ENCODE results near the gene DPYD.

DPYD gene

GRCh38 chr1:97608272-97608671 is 312.6 kb downstream of the DPYD start:
- DNase-seq (ENCODE audit: low spot score): no peak

GRCh38 chr1:97603776-97604175 is 317.1 kb downstream of the DPYD start:
- DNase-seq (ENCODE audit: low spot score): no peak

GRCh38 chr1:97603218-97603617 is 317.6 kb downstream of the DPYD start:
- no peak for DNase-seq (ENCODE audit: low spot score)

- no peak for DNase-seq (ENCODE audit: low spot score)
Observed at GRCh38 chr1:97599447-97599846, 321.4 kb downstream of the DPYD start.

- DNase-seq (ENCODE audit: low spot score): no peak
Observed at GRCh38 chr1:97593192-97593591, 327.6 kb downstream of the DPYD start.

DNA sequence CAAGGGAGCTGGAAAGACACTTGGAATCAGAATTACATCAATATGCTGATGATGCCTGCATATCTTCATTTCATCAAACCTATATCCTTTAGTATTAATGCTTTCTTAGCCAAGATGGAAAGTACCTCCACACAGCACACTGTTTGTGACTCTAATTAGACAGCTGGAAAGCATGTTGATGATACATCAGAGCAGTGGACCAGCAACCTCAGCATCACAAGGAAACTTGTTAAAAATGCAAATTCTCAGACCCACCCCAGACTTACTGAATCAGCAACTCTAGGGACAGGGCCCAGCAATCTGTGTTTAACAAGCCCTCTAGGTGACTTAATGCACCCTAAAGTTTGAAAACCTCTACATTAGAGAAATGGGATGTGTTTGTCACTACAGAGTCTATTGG is 332.1 kb downstream of the DPYD start:
- DNase-seq (ENCODE audit: low spot score): no peak

- DNase-seq (ENCODE audit: low spot score): no peak
Observed at GRCh38 chr1:97581614-97582051, 339.2 kb downstream of the DPYD start.

DNA sequence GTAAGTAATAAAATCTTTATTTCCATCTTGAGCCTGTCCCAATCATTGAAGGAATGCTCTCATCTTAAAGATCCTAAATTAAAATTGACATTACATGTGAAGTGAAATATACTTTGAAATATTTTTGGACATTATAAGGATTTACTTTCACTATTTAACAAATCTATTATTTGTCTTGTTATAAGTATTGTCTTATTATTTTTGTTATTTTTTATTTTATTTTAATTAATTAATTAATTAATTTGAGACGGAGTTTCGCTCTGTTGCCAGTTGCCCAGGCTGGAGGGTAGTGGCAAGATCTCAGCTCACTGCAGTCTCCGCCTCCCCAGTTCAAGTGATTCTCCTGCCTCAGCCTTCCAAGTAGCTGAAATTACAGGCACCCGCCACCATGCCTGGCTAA is 343.2 kb downstream of the DPYD start:
- no peak for DNase-seq (ENCODE audit: low spot score)

DNA sequence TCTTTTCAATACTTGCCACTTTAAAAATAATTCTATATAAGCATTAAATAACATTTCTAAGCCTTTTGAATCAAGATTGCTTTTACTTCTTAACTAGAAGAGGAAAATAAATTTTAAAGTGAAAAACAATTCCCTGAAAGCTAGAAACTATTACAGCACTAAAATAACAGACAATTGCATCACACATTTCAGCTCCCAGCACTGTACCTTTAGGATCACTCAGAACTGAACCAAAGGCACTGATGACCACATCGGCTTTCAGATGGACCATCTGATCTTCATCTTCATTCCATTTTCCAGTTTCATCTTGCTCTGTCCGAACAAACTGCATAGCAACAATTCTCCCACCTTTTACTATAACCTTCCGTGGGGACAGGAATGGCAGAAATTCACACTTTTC is 347.3 kb downstream of the DPYD start:
- DNase-seq (ENCODE audit: low spot score): no peak

DNA sequence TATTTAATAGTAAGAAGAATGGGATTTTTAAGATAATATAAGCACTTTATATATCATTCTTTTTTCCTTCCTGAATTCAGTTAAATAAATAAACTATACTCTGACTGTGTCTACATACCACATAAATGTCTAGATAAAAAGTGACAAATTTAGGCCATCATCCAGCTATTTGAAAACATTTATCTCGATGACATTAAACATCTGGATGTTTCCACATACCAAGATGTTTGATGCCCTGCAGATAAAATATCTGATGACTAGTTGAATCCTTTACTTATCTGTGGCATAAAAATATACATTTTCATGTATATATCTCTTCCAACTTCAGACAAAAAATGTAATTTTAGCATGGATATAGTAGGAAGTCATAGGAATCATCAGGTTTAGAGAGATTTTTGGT is 348.3 kb downstream of the DPYD start:
- DNase-seq (ENCODE audit: low spot score): no peak

DNA sequence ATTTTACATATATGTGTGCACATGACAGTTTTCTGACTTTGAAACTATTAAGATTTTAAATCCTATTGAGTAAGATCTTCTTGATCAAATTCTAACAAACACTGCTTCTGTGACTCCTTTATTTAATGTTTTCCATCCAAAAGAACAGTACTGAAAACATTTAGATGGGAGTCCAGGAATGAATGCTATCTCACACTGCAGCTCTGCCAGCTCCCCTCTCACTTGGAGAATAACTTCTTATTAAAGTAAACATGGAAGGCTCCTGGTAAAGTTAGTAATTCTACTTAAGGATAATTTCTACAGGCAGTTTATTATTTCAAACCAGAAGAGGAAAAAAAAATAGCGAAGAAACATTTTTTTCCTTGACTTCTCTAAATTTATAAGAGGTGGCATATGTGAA is 349.1 kb downstream of the DPYD start:
- no peak for DNase-seq (ENCODE audit: low spot score)

- no peak for DNase-seq (ENCODE audit: low spot score)
Observed at GRCh38 chr1:97570691-97571090, 350.1 kb downstream of the DPYD start.

DNA sequence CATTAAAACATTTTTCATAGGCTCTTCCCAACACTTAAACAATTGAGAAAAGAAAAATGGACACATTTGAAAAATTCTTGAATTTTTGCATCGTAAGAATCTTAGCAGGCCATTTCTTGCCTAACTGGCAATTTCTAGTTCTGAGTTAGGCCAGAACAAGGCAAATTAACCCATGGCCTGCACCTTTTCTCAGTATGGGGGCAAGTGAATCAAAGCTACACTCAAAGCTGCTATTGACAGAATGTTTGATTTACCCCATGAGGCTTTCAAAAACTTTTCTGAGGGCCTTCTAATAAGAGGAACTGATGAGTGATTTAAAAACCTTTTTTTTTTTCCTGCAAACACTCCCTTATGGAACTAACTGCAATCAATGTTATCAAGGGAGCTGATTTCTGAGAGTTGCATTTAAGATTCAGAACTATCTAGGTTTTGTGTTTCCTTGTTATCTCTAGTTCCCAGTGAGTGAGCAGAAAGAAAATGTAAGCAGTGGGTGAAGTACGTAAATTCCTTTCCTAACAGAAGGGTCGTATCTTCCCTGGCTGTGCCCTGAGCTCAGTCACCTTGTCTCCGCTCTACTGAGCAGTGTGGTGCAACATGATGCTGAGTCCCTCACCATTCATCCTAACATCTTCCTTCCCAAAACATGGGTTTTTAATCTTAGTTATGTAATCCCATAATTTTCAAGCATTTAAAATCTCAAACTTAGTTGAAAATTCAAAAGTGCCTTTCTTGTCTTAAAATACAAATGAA is 353.7 kb downstream of the DPYD start:
- DNase-seq (ENCODE audit: low spot score): no peak

- DNase-seq (ENCODE audit: low spot score): no peak
Observed at GRCh38 chr1:97565886-97566285, 354.9 kb downstream of the DPYD start.

- no peak for DNase-seq (ENCODE audit: low spot score)
Observed at GRCh38 chr1:97563926-97564325, 356.9 kb downstream of the DPYD start.

- DNase-seq (ENCODE audit: low spot score): no peak
Observed at GRCh38 chr1:97562081-97562480, 358.8 kb downstream of the DPYD start.

DNA sequence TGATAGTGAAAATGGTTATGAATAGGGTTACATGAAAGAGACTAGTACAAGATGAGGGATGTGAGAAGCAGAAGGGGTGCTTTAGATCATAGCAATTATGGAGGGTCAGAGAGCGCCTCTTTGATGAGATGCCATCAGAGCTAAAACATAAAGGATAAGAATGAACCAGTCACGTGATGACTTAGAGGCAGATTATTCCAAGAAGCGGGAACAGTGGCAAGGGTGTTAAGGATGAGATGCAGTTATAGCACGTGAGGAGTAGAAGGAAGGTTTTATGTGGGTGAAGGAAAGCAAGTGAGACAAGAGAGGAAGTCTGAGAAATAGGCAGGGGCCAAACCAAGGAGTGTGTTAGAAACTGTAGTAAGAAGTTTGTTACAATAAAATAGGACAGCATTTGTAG is 360.1 kb downstream of the DPYD start:
- DNase-seq (ENCODE audit: low spot score): no peak

GRCh38 chr1:97553971-97554370 is 366.9 kb downstream of the DPYD start:
- DNase-seq (ENCODE audit: low spot score): no peak

DNA sequence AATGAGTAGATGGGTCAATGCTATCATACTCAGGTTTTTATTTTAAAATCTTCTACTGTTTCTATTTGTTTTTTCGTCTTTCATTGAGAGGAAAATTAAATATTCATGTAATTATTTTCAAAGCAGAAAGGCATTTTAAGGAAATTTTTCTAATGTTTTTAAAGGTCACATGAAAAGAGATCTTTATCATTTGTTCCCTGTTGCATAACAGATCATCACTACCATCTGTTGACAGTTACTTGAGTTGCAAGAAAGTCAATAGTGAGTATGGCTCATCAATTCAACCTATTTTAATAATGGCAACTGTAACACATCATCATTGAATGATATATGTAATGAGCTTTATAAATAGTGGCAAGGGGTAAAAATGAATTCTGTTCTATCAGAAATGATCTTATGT is 369.7 kb downstream of the DPYD start:
- no peak for DNase-seq (ENCODE audit: low spot score)

- no peak for DNase-seq (ENCODE audit: low spot score)
Observed at GRCh38 chr1:97545446-97545845, 375.4 kb downstream of the DPYD start.

DNA sequence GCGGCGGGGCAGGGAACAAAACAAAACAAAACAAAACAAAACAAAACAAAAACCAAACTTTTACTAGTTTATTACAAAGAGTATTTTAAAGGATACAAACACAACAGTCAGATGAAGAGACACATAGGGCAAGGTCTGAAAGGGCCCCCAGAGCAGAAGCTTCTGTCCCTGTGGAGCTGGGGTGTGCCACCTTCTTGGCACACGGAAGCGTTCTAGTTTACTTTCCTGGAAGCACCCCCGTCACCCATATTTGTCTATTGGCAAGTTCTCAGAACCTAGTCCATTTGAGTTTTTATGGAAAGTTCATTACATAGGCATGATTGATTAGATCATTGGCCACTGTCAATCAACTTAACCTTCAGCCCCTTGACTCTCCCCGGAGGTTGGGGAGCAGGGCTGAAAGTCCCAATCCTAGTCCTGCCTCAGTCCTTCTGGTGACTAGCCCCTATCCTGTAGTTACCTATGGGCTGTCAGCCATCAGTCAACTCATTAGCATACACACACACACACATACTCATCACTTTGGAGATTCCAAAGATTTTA is 380.4 kb downstream of the DPYD start:
- DNase-seq (ENCODE audit: low spot score): no peak

GRCh38 chr1:97538113-97538512 is 382.7 kb downstream of the DPYD start:
- no peak for DNase-seq (ENCODE audit: low spot score)

DNA sequence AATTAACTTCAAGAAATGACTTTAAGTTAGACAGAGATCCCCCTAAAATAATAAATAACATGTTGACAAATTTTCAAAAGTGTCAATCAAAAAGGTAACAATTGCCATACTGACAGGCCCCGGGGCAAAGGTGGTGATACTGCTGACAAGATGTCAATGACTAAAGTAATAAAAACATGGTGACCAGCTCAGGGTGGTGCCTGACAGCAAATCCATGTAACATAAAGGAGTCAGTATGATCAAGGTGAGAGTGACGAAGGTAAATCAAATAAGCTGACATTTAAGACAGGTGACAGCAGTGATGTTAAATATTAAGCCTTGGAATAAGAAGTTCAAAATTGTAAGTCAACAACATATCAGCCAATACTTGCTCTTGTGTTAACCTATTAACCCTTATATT is 387.5 kb downstream of the DPYD start:
- no peak for DNase-seq (ENCODE audit: low spot score)

- no peak for DNase-seq (ENCODE audit: low spot score)
Observed at GRCh38 chr1:97529600-97529999, 391.2 kb downstream of the DPYD start.

Measured in COLO829 (cell line).